HG03354 (cell line): ENCODE results near the gene ATP6AP1.

ENCODE experiments used
- ATAC-seq: cut with Tn5 transposase; IDR thresholded peaks from one replicate; pipeline ENCODE4 v1.9.1; 2021; ENCODE audit warnings: mild to moderate bottlenecking; ENCODE audit not compliant: unreplicated experiment, poor library complexity, severe bottlenecking

ATP6AP1 gene

GRCh38 chrX:154467556-154467955, 39.1 kb downstream of the ATP6AP1 start:
- ATAC-seq: no peak

- ATAC-seq: no peak
These were observed 39.7 kb downstream of the ATP6AP1 start for GRCh38 chrX:154468217-154468616.

GRCh38 chrX:154469114-154469513, 40.6 kb downstream of the ATP6AP1 start:
- ATAC-seq: no peak

- ATAC-seq: no peak
These were observed 41.4 kb downstream of the ATP6AP1 start for GRCh38 chrX:154469880-154470279.

- no peak for ATAC-seq
These were observed 42.0 kb downstream of the ATP6AP1 start for GRCh38 chrX:154470434-154470833.

GRCh38 chrX:154470914-154471568, 42.6 kb downstream of the ATP6AP1 start:
- no peak for ATAC-seq

GRCh38 chrX:154471839-154472684, 43.6 kb downstream of the ATP6AP1 start:
- ATAC-seq: no peak

- ATAC-seq: no peak
These were observed 44.5 kb downstream of the ATP6AP1 start for GRCh38 chrX:154472685-154473632.

- ATAC-seq: no peak
These were observed 45.2 kb downstream of the ATP6AP1 start for GRCh38 chrX:154473683-154474082.

GRCh38 chrX:154476821-154477220, 48.3 kb downstream of the ATP6AP1 start:
- no peak for ATAC-seq

GRCh38 chrX:154477891-154478477, 49.5 kb downstream of the ATP6AP1 start:
- no peak for ATAC-seq

- ATAC-seq: peak; percentile 86
These were observed 50.5 kb downstream of the ATP6AP1 start, which contains the start of gene LAGE3 for GRCh38 chrX:154478728-154479622. TSS of gene LAGE3 (minus strand) at chrX:154479281. CDS start at chrX:154478915, 366 bp downstream.

- no peak for ATAC-seq
These were observed 52.7 kb downstream of the ATP6AP1 start for GRCh38 chrX:154481195-154481594.

GRCh38 chrX:154481911-154482601, 53.6 kb downstream of the ATP6AP1 start:
- ATAC-seq: no peak

- no peak for ATAC-seq
These were observed 54.3 kb downstream of the ATP6AP1 start for GRCh38 chrX:154482786-154483185.

GRCh38 chrX:154483325-154483724, 54.8 kb downstream of the ATP6AP1 start:
- no peak for ATAC-seq

GRCh38 chrX:154484255-154485149, 56.0 kb downstream of the ATP6AP1 start:
- ATAC-seq: no peak
